ENCODE measurements around the gene VSIG4. TPM values are rescaled to one million over a fixed set of nuclear protein-coding genes. Genes with fewer than 3 reads are reported as not detected.

VSIG4 gene
- total and polyA plus RNA-seq, 2 of the 13 experiments (the other 11 are each of a cell fraction or from before 2014, with no cell fraction given) = not detected

- FAIRE-seq = no peak
- no TSS peak for BruUV-seq (replicated peaks)
- intact Hi-C loops (cut with micrococcal nuclease; ENCODE audit: unreplicated experiment) = no loop called here
- in situ Hi-C loops (cut with HindIII; ENCODE audit: extremely low pct_ligation_motif_present, low pct_unique_long_range_greater_than_20kb) = no loop called here
- H3K27me3 ChIP-seq (ENCODE audit: control insufficient read depth in 1 of 2, insufficient read depth in 2 of 2, low read length in 2 of 2) = no peaks in the 10 kb centered on the region
- H3K9me3 ChIP-seq (ENCODE audit: low read length) = no peaks in the 10 kb centered on the region
- WGBS (ENCODE audit: low lambda C conversion rate) = 7% methylated on average over 1 of the region's 1 CpG
- H3K4me1 ChIP-seq (ENCODE audit: insufficient read depth, low read length) = no peaks in the 10 kb centered on the region
- H3K36me3 ChIP-seq (replicated peaks in 1 of 2; ENCODE audit: control insufficient read depth in 1 of 2, insufficient read depth in 2 of 2, low read length in 2 of 2) = no peaks in the 10 kb centered on the region
- no peak overlapping the region for H3K4me3 ChIP-seq (replicated peaks in 1 of 3; ENCODE audit: insufficient read depth in 1 of 3, low read depth in 2 of 3, low read length in 3 of 3)
- no peaks in the 10 kb centered on the region for H4K20me1 ChIP-seq (ENCODE audit: insufficient read depth, low read length)
- no peak overlapping the region for H3K27ac ChIP-seq (ENCODE audit: extremely low read length, insufficient read depth, low read length)
- DNase-seq (ENCODE audit: low spot score) = no peak
- POLR2A ChIA-PET = no interaction called here
- no peak for TF ChIP-seq LCORL (IDR thresholded peaks at IDR 0.05)
- TF ChIP-seq LCORL (CRISPR knock-in tag; IDR thresholded peaks at IDR 0.05) = no peak
- TF ChIP-seq ARNT2 (CRISPR knock-in tag; IDR thresholded peaks at IDR 0.05; ENCODE audit: low read depth) = no peak
- TF ChIP-seq FOXK1 (CRISPR knock-in tag; IDR thresholded peaks at IDR 0.05; ENCODE audit: borderline replicate concordance, low read depth) = no peak
- TF ChIP-seq ZNF644 (CRISPR knock-in tag; IDR thresholded peaks at IDR 0.05; ENCODE audit: low read depth) = no peak
- TF ChIP-seq ZBTB33 (CRISPR knock-in tag; IDR thresholded peaks at IDR 0.05) = no peak
- no peak for TF ChIP-seq GPBP1L1 (CRISPR knock-in tag; IDR thresholded peaks at IDR 0.05)
- no peak for TF ChIP-seq ZNF800 (CRISPR knock-in tag; IDR thresholded peaks at IDR 0.05)
- TF ChIP-seq MTF1 (CRISPR knock-in tag; IDR thresholded peaks at IDR 0.05) = no peak
- TF ChIP-seq NFE2 (CRISPR knock-in tag; IDR thresholded peaks at IDR 0.05) = no peak
- TF ChIP-seq ZNF251 (CRISPR knock-in tag; IDR thresholded peaks at IDR 0.05) = no peak
- TF ChIP-seq ZNF746 (CRISPR knock-in tag; IDR thresholded peaks at IDR 0.05) = no peak
- no peak for TF ChIP-seq ZNF607 (CRISPR knock-in tag; IDR thresholded peaks at IDR 0.05; ENCODE audit: borderline replicate concordance)
- TF ChIP-seq ZFY (CRISPR knock-in tag; IDR thresholded peaks at IDR 0.05) = no peak
- no peak for TF ChIP-seq MXD1 (CRISPR knock-in tag; IDR thresholded peaks at IDR 0.05)
- no peaks in the 10 kb centered on the region for H3K79me2 ChIP-seq (ENCODE audit: insufficient read depth, low read length)
- H3K9ac ChIP-seq (ENCODE audit: insufficient read depth, low read depth, low read length) = no peak overlapping the region
- H2AFZ ChIP-seq (ENCODE audit: low read length) = no peak overlapping the region
- ATAC-seq = no peak
- no peak overlapping the region for H3K4me2 ChIP-seq (ENCODE audit: low read depth, low read length)
- CTCF ChIA-PET (ENCODE audit: low intra/inter-chr PET ratio, low total read pairs) = no interaction called here
Measured at GRCh38 chrX:66038115-66038514, 1.8 kb downstream of the VSIG4 start.

Data from HepG2 (cell line).